ENCODE results near the gene ARHGAP36.

- TF ChIP-seq CTCF (IDR thresholded peaks at IDR 0.05) (no peak), POLR2A (IDR thresholded peaks at IDR 0.05) (no peak)
These were observed 48.0 kb upstream of the ARHGAP36 start for GRCh38 chrX:131010186-131010585.

Measured in vagina (tissue), 2 donors.